ENCODE measurements around the gene ADGRL2.
"Not testable (repeated sequence)": the region's sequence is repeated elsewhere in the genome, so short reads cannot be mapped to it uniquely, and the experiment has no call there.

Gene ADGRL2

DNA sequence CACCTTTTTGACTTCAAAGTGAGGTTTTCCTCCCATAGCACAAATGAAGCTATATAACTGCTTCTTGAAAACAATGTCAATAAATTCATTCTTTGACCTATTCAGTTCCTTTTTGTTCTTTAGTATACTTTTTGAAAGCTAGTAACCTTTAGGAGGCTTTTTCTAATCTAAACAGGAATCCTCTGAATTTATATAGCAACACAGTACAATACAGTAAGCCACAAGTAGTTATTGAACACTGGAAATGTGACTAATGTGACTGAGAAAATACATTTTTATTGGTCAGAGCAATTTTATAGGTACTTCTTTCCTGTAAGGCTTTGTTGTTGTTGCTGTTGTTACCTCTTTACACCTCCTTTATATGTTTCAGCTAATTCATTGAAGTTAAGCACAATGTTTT lies 49.8 kb downstream of the ADGRL2 start:
- DNase-seq: no peak

GRCh38 chr1:81851217-81851616 lies 50.5 kb downstream of the ADGRL2 start:
- no peak for DNase-seq

GRCh38 chr1:81852961-81853360 lies 52.2 kb downstream of the ADGRL2 start:
- DNase-seq: no peak

DNA sequence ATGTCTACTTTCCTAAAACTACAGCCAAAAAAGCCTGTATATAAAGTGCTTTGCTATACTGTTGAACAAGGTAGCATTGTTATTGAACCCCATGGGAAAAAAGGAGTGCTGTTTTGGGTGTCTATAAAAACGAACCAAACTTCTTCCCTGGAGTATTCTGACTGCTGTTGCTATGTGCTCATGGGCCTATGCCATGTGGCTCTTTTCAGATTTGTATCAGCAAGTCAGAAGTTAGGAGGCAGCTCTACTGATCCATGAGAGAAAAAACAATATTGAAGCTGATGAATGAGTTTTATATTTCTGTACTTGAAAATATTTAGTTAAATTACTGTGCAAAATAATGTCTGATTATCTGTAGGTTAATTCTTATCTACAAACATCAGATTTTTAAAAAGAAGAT lies 66.5 kb downstream of the ADGRL2 start:
- no peak for DNase-seq

DNA sequence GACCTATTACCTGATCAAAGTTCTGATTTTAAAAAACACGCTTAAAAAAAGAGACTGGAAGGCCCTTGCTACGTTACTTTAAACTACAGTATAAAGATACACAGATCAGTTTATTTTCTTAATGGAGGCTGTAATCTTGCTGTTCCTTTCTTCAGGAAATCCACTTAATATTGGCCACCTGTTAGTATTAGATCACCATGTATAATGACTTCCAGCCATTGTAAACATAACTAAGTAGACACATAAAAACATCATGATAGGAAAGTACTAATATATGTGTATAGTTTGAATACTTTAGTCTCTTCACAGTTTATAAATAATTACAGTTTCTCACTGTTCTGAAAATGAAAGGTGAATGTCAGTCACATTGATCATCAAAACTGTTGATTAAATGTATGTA lies 68.6 kb downstream of the ADGRL2 start:
- no peak for DNase-seq

- DNase-seq: not testable (repeated sequence)
Observed at GRCh38 chr1:81871091-81871490, 70.4 kb downstream of the ADGRL2 start.

DNA sequence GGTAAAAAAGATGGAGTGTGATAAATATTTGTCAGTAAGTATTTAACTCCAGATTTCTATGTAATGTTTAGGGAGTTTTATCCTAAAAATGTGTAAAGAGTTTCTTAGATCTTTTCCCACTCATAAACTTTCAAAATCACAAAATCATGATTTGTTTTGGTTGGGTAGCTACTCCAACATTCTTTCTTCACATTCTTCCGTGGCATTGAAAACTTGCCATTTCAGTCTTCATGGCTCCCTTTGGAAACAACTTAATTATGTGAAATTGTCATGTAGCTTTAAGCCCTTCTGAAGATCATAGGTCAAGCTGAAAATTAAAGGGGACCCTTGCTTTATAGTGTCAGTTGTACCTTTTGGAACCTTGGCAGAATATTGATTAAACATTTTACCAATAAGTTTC lies 73.2 kb downstream of the ADGRL2 start:
- no peak for DNase-seq

GRCh38 chr1:81874461-81874860 lies 73.7 kb downstream of the ADGRL2 start:
- no peak for DNase-seq

GRCh38 chr1:81874940-81875339 lies 74.2 kb downstream of the ADGRL2 start:
- DNase-seq: no peak

- no peak for DNase-seq
Observed at GRCh38 chr1:81876901-81877733, 76.4 kb downstream of the ADGRL2 start.

- no peak for DNase-seq
Observed at GRCh38 chr1:81877940-81878339, 77.2 kb downstream of the ADGRL2 start.

DNA sequence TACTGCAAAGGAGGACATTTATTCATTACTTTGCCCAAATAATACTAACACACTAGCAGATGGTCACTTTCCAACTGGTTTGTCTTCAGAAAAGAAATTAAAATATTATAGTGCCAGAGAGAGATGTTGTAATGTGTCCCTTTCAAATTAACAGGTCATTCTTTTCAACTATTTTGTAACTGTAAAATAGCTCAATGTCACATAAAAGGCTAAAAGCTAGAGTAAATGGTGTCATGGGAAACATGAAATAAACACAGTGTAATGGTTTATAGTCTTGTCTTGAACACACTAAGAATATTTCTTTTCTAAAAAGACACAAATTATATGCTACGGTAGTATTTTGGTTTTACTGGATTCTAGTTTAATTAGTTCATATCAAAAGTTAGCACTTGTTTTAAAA lies 77.8 kb downstream of the ADGRL2 start:
- no peak for DNase-seq

GRCh38 chr1:81880781-81881180 lies 80.0 kb downstream of the ADGRL2 start:
- no peak for DNase-seq

DNA sequence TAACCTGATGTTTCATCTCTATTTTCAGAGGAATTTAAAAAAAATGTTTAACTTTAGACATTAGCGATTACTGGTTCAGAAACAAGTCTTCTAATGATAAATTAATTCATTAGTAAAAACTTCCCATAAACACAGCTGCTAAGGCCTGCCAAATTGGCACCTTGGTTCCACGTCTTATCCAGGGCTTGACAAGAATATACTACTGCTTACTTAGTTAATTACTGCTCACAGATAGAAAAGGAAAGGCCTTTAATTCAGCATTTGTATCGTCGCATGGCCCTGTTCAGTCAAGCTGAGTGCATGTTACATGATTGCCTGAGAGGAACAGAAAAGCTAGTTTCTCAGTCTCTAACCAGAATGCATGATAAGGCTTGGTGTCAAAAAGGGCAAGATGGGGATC lies 84.6 kb downstream of the ADGRL2 start:
- DNase-seq: no peak

- DNase-seq: not testable (repeated sequence)
Observed at GRCh38 chr1:81886292-81886691, 85.6 kb downstream of the ADGRL2 start.

DNA sequence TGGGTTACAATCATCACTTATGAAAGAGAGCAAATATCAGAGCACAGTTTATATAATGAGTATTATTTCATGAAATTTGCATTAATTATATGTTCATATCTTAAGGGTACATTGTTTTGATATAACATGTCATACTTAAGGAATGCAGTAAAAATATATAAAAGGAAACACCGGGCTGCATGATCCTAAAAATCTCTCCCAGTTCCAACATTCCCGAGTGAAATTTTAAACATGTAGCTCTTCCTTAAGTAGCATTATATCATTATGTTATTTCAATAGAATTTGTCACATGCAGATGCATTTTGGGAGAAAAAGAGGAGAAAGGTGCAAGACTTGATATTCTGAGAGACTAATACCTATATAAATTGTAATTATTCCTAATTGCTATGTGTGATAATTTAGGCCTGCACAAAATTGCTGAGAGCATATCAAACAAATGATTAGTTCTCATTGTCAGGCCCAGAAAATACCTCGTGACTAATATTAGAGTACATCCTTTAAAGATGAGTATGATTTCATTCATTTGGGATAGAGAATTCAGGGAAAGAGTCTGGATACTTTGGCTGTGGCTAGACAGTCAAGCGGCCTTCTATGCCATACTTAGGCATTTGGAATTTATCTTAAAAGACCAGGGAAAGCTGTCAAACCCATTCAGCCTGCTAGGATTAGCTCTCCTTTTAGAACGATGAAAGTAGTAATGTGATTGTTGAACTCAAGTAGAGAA lies 86.8 kb downstream of the ADGRL2 start:
- DNase-seq: no peak

- DNase-seq: no peak
Observed at GRCh38 chr1:81889166-81889565, 88.4 kb downstream of the ADGRL2 start.

- DNase-seq: no peak
Observed at GRCh38 chr1:81894867-81895266, 94.1 kb downstream of the ADGRL2 start.

DNA sequence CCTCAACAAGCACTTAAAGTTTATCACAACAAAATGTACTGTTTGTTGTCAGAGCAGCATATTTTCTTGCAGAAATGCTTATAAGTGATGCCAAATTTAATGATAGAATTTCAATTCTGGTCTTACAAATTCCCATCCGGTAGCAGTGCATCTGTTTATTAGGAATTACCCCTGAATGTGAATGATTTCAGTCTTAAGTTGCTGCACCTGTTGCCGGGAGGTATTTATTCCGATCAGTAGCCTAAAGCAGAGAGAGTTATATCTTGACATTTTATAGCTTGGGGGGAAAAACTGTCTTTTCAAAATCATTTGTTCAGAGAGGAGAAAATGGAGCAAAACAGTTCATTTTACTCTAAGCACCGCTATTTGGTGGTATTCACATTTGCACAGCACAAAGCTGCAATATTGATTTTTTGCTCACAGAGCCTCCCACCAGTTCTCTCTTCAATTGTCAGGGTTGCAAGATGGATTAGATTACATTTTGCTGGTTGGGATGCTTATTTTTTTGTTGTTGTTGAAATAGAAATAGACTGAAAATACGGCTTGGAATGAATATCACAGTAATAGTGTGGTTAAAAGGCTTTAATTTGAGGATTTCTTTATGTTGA lies 98.6 kb downstream of the ADGRL2 start:
- no peak for DNase-seq

- no peak for DNase-seq
Observed at GRCh38 chr1:81907575-81907974, 106.8 kb downstream of the ADGRL2 start.

- DNase-seq: no peak
Observed at GRCh38 chr1:81912383-81912782, 111.6 kb downstream of the ADGRL2 start.

DNA sequence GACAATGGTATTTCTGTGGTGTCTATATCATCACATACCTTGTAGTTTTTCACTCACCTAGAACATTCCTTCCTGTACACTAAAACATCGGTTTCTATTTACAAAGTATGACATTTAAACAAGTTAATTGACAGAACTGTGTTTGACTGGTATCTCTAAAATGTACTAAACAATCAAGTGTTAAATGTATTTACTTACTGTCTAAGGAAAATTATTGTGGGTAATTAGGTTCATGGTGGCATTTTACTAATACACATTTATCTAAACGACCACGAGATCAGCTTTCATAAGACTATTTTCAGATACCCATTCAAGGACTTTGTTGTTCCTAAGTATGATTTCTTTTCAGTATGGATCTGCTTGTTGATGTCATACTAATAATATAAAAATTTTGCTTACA lies 115.2 kb downstream of the ADGRL2 start:
- no peak for DNase-seq

DNA sequence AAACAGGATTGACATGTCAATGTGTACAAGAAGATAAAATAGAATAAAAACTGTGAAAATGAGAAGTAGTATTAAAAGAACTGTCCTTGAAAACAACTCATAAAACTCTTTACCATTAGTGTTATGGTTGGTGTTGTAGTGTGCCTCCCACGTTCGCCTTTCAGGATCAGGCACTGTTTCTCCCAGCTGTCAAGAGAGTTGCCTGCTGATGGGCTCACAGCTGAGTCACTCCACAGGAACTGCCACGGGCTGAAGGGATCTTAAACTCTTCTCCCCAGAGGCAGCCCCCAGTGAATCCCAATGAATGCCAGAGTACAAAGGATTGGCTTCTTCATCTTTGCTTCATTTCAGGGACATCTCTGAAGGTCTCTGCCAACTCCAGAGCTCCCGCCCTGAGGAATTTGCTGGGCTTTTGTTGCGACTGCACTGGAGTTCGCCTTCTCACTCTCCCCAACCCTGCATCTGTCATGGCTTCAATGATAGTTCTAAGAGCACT lies 119.6 kb downstream of the ADGRL2 start:
- no peak for DNase-seq

DNA sequence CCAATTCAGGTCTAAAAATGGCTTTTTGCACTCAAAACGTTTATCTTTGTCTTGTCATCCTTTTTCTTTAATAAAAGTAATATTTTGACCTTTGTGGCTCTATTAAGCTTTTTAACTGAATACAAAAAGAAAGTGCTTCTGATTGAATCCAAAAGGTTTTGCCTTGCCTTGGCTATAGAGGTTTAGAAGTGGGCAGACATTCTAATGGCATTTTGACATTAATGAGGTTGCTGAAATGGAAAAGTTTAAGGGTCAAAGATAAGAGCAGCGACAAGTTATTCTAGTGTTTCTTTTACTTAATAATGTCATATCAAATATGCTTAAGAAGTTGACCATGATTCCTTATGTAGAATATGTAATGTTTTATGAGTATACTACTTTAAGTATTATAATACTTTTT lies 120.2 kb downstream of the ADGRL2 start:
- no peak for DNase-seq
